GM23338 (cell line): Measurements from ENCODE around the gene TLE6. TPM values are rescaled to one million over a fixed set of nuclear protein-coding genes. Genes with fewer than 3 reads are reported as not detected.
A peak's percentile ranks its signal among the peaks of the same experiment; 100 is the strongest.
"Not testable (repeated sequence)": the region's sequence is repeated elsewhere in the genome, so short reads cannot be mapped to it uniquely, and the experiment has no call there.

Experiments
- ATAC-seq: fragments of 200-7000 bp; cut with Tn5 transposase; 3 replicates; pipeline ENCODE4 v1.9.1; 2020
- DNase-seq: peaks from one replicate; pipeline ENCODE4 v3.0.0-alpha.2; 2015; ENCODE audit warnings: low spot score
- H2AFZ ChIP-seq: fragments of 200-600 bp; sonication (generic); 2 replicates; pipeline ENCODE4 v1.8.0; 2016; ENCODE audit warnings: antibody characterized with exemption, mild to moderate bottlenecking, moderate library complexity
- H3F3A ChIP-seq: fragments of 200-600 bp; sonication (generic); replicated peaks from 2 replicates; pipeline ENCODE4 v1.8.0; 2017; ENCODE audit warnings: antibody characterized with exemption, mixed run types, low read depth
- H3K27ac ChIP-seq: fragments of 200-600 bp; sonication (generic); 2 replicates; pipeline ENCODE4 v1.6.1; 2016; ENCODE audit warnings: low read depth
- H3K27me3 ChIP-seq: fragments of 200-600 bp; sonication (generic); 2 replicates; pipeline ENCODE4 v1.8.0; 2016; ENCODE audit warnings: mild to moderate bottlenecking, mixed run types, moderate library complexity; ENCODE audit not compliant: insufficient read depth
- H3K36me3 ChIP-seq: fragments of 200-600 bp; sonication (generic); 2 replicates; pipeline ENCODE4 v1.8.0; 2016; ENCODE audit warnings: mild to moderate bottlenecking; ENCODE audit not compliant: insufficient read depth
- H3K4me1 ChIP-seq: fragments of 200-600 bp; sonication (generic); 2 replicates; pipeline ENCODE4 v1.8.0; 2016; ENCODE audit warnings: mild to moderate bottlenecking, moderate library complexity; ENCODE audit not compliant: insufficient read depth
- H3K4me2 ChIP-seq: fragments of 200-600 bp; sonication (generic); 2 replicates; pipeline ENCODE4 v1.7.1; 2017; ENCODE audit warnings: mixed run types
- H3K4me3 ChIP-seq: fragments of 200-600 bp; sonication (generic); 2 replicates; pipeline ENCODE4 v1.6.1; 2016; ENCODE audit warnings: mixed run types
- H3K79me2 ChIP-seq: fragments of 200-600 bp; sonication (generic); replicated peaks from 2 replicates; pipeline ENCODE4 v1.8.0; 2017; ENCODE audit warnings: mild to moderate bottlenecking; ENCODE audit not compliant: insufficient read depth
- H3K9me2 ChIP-seq: fragments of 200-600 bp; sonication (generic); 2 replicates; pipeline ENCODE4 v1.8.0; 2017; ENCODE audit not compliant: insufficient read depth
- H4K20me1 ChIP-seq: fragments of 200-600 bp; sonication (generic); replicated peaks from 2 replicates; pipeline ENCODE4 v1.8.0; 2017; ENCODE audit warnings: mild to moderate bottlenecking; ENCODE audit not compliant: insufficient read depth
- H3K27ac Mint-ChIP-seq: 2 replicates; pipeline ENCODE4 v1.8.0; 2020; ENCODE audit warnings: inconsistent platforms, mild to moderate bottlenecking, moderate library complexity, mixed read lengths
- H3K27me3 Mint-ChIP-seq: 3 replicates; pipeline ENCODE4 v1.8.0; 2022; ENCODE audit warnings: low read depth, mild to moderate bottlenecking, moderate library complexity, mixed read lengths, inconsistent platforms; ENCODE audit not compliant: insufficient read depth, poor library complexity
- H3K36me3 Mint-ChIP-seq: 3 replicates; pipeline ENCODE4 v1.8.0; 2021; ENCODE audit warnings: low read depth, mild to moderate bottlenecking, inconsistent platforms, moderate library complexity, mixed read lengths
- H3K4me1 Mint-ChIP-seq: 3 replicates; pipeline ENCODE4 v1.8.0; 2020; ENCODE audit warnings: mild to moderate bottlenecking, inconsistent platforms, mixed read lengths
- H3K4me3 Mint-ChIP-seq: 3 replicates; pipeline ENCODE4 v1.8.0; 2021; ENCODE audit warnings: moderate library complexity, mild to moderate bottlenecking, inconsistent platforms, mixed read lengths
- H3K9me3 Mint-ChIP-seq: 3 replicates; pipeline ENCODE4 v1.8.0; 2020; ENCODE audit warnings: moderate library complexity, mild to moderate bottlenecking, inconsistent platforms, mixed read lengths
- CREB1 ChIP-seq: fragments of 250-450 bp; sonication (Bioruptor Pico); IDR thresholded peaks from 2 replicates; pipeline ENCODE4 v1.5.0; 2020; ENCODE audit warnings: low read depth, mild to moderate bottlenecking, moderate library complexity
- EZH2 ChIP-seq: fragments of 200-600 bp; sonication (generic); IDR thresholded peaks from one replicate; pipeline ENCODE4 v1.8.0; 2017; ENCODE audit warnings: antibody characterized with exemption, mild to moderate bottlenecking, low read depth; ENCODE audit not compliant: unreplicated experiment
- STAT1 ChIP-seq: IDR thresholded peaks from one replicate; pipeline ENCODE4 v1.6.1; 2016; ENCODE audit warnings: antibody characterized with exemption; ENCODE audit not compliant: unreplicated experiment
- ZNF331 ChIP-seq: fragments of 250-450 bp; sonication (Bioruptor Pico); IDR thresholded peaks from 2 replicates; pipeline ENCODE4 v1.5.0; 2020; ENCODE audit warnings: low read depth, mild to moderate bottlenecking, moderate library complexity
- long read RNA-seq: library from polyadenylated mRNA; unstranded; transcript quantifications from one replicate; pipeline ENCODE4 v2.0.0, GENCODE V29; 2020; ENCODE audit not compliant: unreplicated experiment
- polyA plus RNA-seq: library from polyadenylated mRNA; unstranded; fragments of >200 nt; fragmentation: Nextera tagmentation; extraction: Ambion mirVana; gene quantifications from 2 replicates; pipeline ENCODE4 v1.2.1, GENCODE V29; 2016
- total RNA-seq: library from RNA; depleted of rRNA; stranded (reverse); fragments of >200 nt; shearing (Covaris generic); gene quantifications from 2 replicates; pipeline ENCODE4 v1.2.3, GENCODE V29; 2014; rRNA removed
- TF ChIP-seq, protein P1 (sequence below): fragments of 250-450 bp; sonication (Bioruptor Pico); IDR thresholded peaks from 2 replicates; pipeline ENCODE4 v1.5.0; 2020; ENCODE audit warnings: mild to moderate bottlenecking, moderate library complexity
- TF ChIP-seq, protein P2 (sequence below), 2 experiments: fragments of 200-600 bp in 1 of 2; sonication (generic) in 1 of 2; conservative IDR thresholded peaks; 2 replicates each; pipeline versions ENCODE4 v1.5.1 to v1.6.1; 2016 to 2017; ENCODE audit warnings: antibody characterized with exemption in 2 of 2, low read depth in 2 of 2, mild to moderate bottlenecking in 2 of 2, moderate library complexity in 1 of 2

The TLE6 gene
- total RNA-seq (0.70 and 2.4 TPM in 2 replicates), polyA plus RNA-seq (1.3 and 2.4 TPM in 2 replicates)
- long read RNA-seq, result 0 reads

DNA sequence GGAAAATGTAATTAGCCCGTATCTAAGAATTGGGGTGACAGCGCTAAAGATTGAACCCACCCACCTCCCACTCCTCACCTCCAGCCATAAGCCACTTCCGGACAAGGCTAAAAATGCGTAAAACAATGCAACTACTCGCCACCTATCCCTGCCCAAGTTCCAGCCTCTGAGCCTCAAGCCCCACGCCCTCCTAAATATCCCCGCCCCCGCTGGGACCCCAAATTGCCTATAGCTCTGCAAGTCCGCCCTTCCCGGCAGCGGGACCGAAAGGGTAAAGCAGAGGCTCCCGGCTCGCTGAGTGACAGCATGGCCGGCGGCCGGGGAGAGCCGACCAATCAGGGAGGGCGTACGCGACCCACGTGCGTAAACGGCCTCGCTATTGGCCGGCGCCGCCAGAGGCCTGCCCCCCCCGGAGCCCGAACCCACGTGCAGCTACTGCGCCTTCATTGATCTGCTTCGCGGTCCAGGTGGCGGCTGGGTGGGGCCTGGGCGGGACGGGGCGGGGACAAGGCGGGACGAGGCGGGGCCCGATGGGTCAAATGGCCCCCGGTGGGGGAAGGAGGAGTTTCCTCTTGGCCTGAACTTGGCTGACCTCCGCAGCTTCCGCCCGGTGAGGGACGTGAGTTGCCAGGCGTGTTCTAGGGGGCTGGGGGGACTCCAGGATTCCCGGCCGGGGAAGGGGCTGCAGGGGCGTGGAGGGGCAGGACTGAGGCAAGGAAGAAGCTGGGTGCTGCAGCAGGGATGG, at the start of gene TLE6:
TLE6 (plus strand) TSS at position 564 of the 745 bp plus-strand sequence. CDS start 670 bp downstream, outside the sequence.
- peaks cover 5% of the 10 kb centered on the region; the same call in 1 of the 2 replicates for H3F3A ChIP-seq
- Mint-ChIP-seq H3K4me3 (peak within 1 kb of the TSS; percentile 75), H3K36me3 (no peaks in the 10 kb centered on the region), H3K27ac (no peak within 1 kb of the TSS; the same call in 1 of the 2 replicates), H3K27me3 (peaks cover 61% of the 10 kb centered on the region), H3K9me3 (no peaks in the 10 kb centered on the region), H3K4me1 (peaks cover 18% of the 10 kb centered on the region)
- H3K36me3 ChIP-seq, result no peaks in the 10 kb centered on the region
- peak within 1 kb of the TSS; percentile 24 for H2AFZ ChIP-seq
- TF ChIP-seq, protein P1, sequence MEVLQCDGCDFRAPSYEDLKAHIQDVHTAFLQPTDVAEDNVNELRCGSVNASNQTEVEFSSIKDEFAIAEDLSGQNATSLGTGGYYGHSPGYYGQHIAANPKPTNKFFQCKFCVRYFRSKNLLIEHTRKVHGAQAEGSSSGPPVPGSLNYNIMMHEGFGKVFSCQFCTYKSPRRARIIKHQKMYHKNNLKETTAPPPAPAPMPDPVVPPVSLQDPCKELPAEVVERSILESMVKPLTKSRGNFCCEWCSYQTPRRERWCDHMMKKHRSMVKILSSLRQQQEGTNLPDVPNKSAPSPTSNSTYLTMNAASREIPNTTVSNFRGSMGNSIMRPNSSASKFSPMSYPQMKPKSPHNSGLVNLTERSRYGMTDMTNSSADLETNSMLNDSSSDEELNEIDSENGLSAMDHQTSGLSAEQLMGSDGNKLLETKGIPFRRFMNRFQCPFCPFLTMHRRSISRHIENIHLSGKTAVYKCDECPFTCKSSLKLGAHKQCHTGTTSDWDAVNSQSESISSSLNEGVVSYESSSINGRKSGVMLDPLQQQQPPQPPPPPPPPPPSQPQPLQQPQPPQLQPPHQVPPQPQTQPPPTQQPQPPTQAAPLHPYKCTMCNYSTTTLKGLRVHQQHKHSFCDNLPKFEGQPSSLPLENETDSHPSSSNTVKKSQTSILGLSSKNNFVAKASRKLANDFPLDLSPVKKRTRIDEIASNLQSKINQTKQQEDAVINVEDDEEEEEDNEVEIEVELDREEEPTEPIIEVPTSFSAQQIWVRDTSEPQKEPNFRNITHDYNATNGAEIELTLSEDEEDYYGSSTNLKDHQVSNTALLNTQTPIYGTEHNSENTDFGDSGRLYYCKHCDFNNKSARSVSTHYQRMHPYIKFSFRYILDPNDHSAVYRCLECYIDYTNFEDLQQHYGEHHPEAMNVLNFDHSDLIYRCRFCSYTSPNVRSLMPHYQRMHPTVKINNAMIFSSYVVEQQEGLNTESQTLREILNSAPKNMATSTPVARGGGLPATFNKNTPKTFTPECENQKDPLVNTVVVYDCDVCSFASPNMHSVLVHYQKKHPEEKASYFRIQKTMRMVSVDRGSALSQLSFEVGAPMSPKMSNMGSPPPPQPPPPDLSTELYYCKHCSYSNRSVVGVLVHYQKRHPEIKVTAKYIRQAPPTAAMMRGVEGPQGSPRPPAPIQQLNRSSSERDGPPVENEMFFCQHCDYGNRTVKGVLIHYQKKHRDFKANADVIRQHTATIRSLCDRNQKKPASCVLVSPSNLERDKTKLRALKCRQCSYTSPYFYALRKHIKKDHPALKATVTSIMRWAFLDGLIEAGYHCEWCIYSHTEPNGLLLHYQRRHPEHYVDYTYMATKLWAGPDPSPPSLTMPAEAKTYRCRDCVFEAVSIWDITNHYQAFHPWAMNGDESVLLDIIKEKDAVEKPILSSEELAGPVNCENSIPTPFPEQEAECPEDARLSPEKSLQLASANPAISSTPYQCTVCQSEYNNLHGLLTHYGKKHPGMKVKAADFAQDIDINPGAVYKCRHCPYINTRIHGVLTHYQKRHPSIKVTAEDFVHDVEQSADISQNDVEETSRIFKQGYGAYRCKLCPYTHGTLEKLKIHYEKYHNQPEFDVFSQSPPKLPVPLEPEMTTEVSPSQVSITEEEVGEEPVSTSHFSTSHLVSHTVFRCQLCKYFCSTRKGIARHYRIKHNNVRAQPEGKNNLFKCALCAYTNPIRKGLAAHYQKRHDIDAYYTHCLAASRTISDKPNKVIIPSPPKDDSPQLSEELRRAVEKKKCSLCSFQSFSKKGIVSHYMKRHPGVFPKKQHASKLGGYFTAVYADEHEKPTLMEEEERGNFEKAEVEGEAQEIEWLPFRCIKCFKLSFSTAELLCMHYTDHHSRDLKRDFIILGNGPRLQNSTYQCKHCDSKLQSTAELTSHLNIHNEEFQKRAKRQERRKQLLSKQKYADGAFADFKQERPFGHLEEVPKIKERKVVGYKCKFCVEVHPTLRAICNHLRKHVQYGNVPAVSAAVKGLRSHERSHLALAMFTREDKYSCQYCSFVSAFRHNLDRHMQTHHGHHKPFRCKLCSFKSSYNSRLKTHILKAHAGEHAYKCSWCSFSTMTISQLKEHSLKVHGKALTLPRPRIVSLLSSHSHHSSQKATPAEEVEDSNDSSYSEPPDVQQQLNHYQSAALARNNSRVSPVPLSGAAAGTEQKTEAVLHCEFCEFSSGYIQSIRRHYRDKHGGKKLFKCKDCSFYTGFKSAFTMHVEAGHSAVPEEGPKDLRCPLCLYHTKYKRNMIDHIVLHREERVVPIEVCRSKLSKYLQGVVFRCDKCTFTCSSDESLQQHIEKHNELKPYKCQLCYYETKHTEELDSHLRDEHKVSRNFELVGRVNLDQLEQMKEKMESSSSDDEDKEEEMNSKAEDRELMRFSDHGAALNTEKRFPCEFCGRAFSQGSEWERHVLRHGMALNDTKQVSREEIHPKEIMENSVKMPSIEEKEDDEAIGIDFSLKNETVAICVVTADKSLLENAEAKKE, result no peak
- no peak for TF ChIP-seq ZNF331 (CRISPR knock-in tag)
- peaks cover 17% of the 10 kb centered on the region for H3K27me3 ChIP-seq
- peak within 1 kb of the TSS; percentile 85 for H3K4me2 ChIP-seq
- no peak within 1 kb of the TSS for H3K27ac ChIP-seq
- peak; percentile 98 for DNase-seq
- H3K4me3 ChIP-seq, result peak within 1 kb of the TSS; percentile 58
- peaks cover 11% of the 10 kb centered on the region for H3K4me1 ChIP-seq
- no peaks in the 10 kb centered on the region for H3K79me2 ChIP-seq
- H3K9me2 ChIP-seq, result no peaks in the 10 kb centered on the region
- ATAC-seq, result peak; percentile 90
- H4K20me1 ChIP-seq, result no peaks in the 10 kb centered on the region

DNA sequence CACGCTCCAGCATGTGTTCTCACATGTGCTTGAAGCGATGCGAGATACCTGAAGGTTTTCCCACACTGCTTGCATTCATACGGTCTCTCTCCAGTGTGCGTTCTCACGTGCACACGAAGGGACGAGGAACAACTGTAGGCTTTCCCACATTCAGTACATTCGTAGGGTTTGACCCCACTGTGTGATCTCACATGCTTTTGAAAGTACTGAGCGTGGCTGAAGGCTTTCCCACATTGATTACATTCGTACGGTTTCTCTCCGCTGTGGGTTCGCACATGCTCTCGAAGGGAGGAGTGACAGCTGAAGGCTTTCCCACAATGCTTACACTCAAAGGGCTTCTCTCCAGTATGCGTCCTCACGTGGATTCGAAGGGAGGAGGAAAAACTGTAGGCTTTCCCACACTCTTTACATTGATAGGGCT, 43.9 kb upstream of the TLE6 start:
- Histone ChIP-seq H3F3A (0 out of 2 replicates have a peak, but pooled peaks cover 4% of the 10 kb centered on the region), H2AFZ (no peak overlapping the region), H3K36me3 (peaks cover 42% of the 10 kb centered on the region), H3K4me2 (no peak overlapping the region), H3K4me3 (no peak overlapping the region), H3K4me1 (no peaks in the 10 kb centered on the region), H3K27me3 (no peaks in the 10 kb centered on the region), H4K20me1 (no peaks in the 10 kb centered on the region), H3K79me2 (no peaks in the 10 kb centered on the region), H3K9me2 (no peaks in the 10 kb centered on the region), H3K27ac (no peak overlapping the region)
- Mint-ChIP-seq H3K27ac (no peak overlapping the region), H3K4me3 (no peak overlapping the region), H3K9me3 (peaks cover 91% of the 10 kb centered on the region), H3K36me3 (peaks cover 81% of the 10 kb centered on the region), H3K4me1 (no peaks in the 10 kb centered on the region), H3K27me3 (peaks cover 1% of the 10 kb centered on the region)
- DNase-seq, result no peak
- TF ChIP-seq, protein P2, sequence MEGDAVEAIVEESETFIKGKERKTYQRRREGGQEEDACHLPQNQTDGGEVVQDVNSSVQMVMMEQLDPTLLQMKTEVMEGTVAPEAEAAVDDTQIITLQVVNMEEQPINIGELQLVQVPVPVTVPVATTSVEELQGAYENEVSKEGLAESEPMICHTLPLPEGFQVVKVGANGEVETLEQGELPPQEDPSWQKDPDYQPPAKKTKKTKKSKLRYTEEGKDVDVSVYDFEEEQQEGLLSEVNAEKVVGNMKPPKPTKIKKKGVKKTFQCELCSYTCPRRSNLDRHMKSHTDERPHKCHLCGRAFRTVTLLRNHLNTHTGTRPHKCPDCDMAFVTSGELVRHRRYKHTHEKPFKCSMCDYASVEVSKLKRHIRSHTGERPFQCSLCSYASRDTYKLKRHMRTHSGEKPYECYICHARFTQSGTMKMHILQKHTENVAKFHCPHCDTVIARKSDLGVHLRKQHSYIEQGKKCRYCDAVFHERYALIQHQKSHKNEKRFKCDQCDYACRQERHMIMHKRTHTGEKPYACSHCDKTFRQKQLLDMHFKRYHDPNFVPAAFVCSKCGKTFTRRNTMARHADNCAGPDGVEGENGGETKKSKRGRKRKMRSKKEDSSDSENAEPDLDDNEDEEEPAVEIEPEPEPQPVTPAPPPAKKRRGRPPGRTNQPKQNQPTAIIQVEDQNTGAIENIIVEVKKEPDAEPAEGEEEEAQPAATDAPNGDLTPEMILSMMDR (conservative IDR thresholded peaks at IDR 0.05; ENCODE audit: low read depth in 2 of 2), result no peak
- TF ChIP-seq ZNF331 (CRISPR knock-in tag) (no peak), CREB1 (no peak), STAT1 (no peak), EZH2 (no peak)
- ATAC-seq, result no peak

DNA sequence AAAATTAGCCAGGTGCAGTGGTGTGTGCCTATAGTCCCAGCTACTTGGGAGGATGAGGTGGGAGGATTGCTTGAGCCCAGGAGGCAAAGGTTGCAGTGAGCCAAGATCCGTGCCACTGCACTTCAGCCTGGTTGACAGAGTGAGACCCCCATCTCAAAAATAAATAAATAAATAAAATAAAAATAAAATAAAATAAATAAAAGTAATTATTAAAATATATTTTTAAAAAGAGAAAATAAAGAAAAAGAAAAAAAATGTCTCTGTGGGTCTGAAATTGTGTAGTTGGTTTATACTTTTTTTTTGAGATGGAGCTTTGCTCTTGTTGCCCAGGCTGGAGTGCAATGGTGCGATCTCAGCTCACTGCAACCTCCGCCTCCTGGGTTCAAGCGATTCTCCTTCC, 41.5 kb upstream of the TLE6 start:
- H3K4me3 ChIP-seq, H3K4me1 Mint-ChIP-seq, H3K27me3 Mint-ChIP-seq, H3K79me2 ChIP-seq, ATAC-seq, H3F3A ChIP-seq, DNase-seq, H4K20me1 ChIP-seq, H3K27ac ChIP-seq, H3K27ac Mint-ChIP-seq, H3K4me2 ChIP-seq, H3K9me2 ChIP-seq, H3K27me3 ChIP-seq, H3K4me1 ChIP-seq, H3K4me3 Mint-ChIP-seq, H2AFZ ChIP-seq: not testable (repeated sequence)
- peaks cover 86% of the 10 kb centered on the region for H3K36me3 Mint-ChIP-seq
- H3K9me3 Mint-ChIP-seq, result peaks cover 87% of the 10 kb centered on the region
- H3K36me3 ChIP-seq, result peaks cover 42% of the 10 kb centered on the region
